Measurements from ENCODE around the gene MLC1. TPM values are rescaled to one million over a fixed set of nuclear protein-coding genes. Genes with fewer than 3 reads are reported as not detected.
A peak's percentile ranks its signal among the peaks of the same experiment; 100 is the strongest.

MLC1 gene
- total and polyA plus RNA-seq, 10 of the 15 experiments (the other 5 are each of a cell fraction or from before 2014, with no cell fraction given), result 0.03 to 0.15 (median 0.07) TPM; not detected in 7

DNA sequence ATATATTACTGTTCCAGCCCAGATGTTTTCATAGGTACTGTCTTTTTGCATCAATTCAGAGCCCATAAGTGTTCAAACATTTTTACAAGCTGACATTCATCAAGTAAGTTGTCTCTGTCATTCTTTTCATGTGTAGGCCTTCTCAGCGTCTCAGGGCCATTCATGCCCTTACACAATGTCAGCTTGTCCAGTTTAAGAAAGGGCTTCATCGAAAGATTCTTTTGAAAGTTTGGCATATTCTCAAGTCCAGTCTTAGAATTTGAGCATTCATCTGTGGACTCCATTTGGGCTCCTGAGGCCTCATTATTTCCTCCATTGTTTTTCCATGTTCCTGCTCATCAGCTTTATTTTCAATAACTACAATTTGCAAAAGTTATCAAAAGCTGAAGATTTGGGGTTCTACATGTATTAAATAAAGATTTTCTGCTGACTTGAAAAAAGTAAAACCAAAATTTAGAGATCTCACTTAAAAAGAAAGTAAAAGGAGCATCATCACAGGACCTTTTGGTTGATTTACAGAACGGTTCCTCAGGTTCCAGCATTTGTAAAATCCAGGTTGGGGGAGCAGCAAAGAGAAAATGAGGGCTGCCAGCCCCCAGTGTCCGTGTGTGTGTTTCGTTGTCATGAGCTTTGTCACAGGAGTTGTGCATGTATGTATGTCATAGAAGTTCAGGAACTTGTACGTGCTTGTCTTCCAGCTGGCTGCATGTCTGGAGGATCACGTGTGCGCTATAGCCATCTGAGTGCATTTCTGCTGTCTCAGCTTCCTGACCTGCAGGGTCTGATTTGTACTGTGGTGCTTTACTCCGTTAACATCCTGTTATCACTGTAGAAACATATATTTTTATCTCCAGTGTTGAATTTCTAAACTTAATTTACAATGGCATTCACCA is 20.2 kb upstream of the MLC1 start (continued):
- TF ChIP-seq, protein P1, sequence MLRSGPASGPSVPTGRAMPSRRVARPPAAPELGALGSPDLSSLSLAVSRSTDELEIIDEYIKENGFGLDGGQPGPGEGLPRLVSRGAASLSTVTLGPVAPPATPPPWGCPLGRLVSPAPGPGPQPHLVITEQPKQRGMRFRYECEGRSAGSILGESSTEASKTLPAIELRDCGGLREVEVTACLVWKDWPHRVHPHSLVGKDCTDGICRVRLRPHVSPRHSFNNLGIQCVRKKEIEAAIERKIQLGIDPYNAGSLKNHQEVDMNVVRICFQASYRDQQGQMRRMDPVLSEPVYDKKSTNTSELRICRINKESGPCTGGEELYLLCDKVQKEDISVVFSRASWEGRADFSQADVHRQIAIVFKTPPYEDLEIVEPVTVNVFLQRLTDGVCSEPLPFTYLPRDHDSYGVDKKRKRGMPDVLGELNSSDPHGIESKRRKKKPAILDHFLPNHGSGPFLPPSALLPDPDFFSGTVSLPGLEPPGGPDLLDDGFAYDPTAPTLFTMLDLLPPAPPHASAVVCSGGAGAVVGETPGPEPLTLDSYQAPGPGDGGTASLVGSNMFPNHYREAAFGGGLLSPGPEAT (IDR thresholded peaks at IDR 0.05; ENCODE audit: low read depth), result peak; percentile 29; the same call in 1 of the 2 replicates
- TF ChIP-seq ZNF687 (IDR thresholded peaks at IDR 0.05) (peak; percentile 59; the same call in 1 of the 2 replicates), SPI1 (IDR thresholded peaks at IDR 0.05; ENCODE audit: borderline replicate concordance, insufficient read depth, low read depth, low read length) (no peak), ZNF592 (IDR thresholded peaks at IDR 0.05) (0 out of 2 replicates have a peak, but pooled peaks have one; percentile 37), BHLHE40 (IDR thresholded peaks at IDR 0.05; ENCODE audit: borderline replicate concordance in 1 of 2, low read depth in 2 of 2, low read length in 1 of 2) (peak; percentile 69 to 82; a peak in 3 of 4 replicates), CREM (IDR thresholded peaks at IDR 0.05; ENCODE audit: low read depth) (0 out of 2 replicates have a peak, but pooled peaks have one; percentile 14), POLR2A (IDR thresholded peaks at IDR 0.05; ENCODE audit: low read depth, low read length) (peak; percentile 59; the same call in 1 of the 2 replicates), RELA (IDR thresholded peaks at IDR 0.05; ENCODE audit: borderline replicate concordance, partially characterized antibody) (no peak), MLLT1 (IDR thresholded peaks at IDR 0.05) (0 out of 2 replicates have a peak, but pooled peaks have one; percentile 42), HDAC2 (IDR thresholded peaks at IDR 0.05) (no peak), RFX5 (IDR thresholded peaks at IDR 0.05; ENCODE audit: low read depth, low read length) (no peak), TCF3 (IDR thresholded peaks at IDR 0.05; ENCODE audit: borderline replicate concordance, insufficient read depth, low read depth, low read length) (0 out of 2 replicates have a peak, but pooled peaks have one; percentile 23), TCF7 (IDR thresholded peaks at IDR 0.05; ENCODE audit: borderline replicate concordance) (no peak), POLR2AphosphoS5 (IDR thresholded peaks at IDR 0.05; ENCODE audit: low read length) (peak; percentile 58; the same call in 1 of the 2 replicates)
- TF ChIP-seq, protein P2, sequence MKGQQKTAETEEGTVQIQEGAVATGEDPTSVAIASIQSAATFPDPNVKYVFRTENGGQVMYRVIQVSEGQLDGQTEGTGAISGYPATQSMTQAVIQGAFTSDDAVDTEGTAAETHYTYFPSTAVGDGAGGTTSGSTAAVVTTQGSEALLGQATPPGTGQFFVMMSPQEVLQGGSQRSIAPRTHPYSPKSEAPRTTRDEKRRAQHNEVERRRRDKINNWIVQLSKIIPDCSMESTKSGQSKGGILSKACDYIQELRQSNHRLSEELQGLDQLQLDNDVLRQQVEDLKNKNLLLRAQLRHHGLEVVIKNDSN (IDR thresholded peaks at IDR 0.05; ENCODE audit: borderline replicate concordance, extremely low read length, insufficient read depth, low read depth, low read length), result peak; percentile 84

Measured in GM12878 (cell line).